Kidney (tissue), 14 donors: Measurements from ENCODE around the gene KPTN. TPM values are rescaled to one million over a fixed set of nuclear protein-coding genes. Genes with fewer than 3 reads are reported as not detected.

Source experiments
- DNase-seq, 5 donors: peaks; one replicate each; pipeline ENCODE4 v3.0.0-alpha.2; 2013 to 2020
- FAIRE-seq: peaks from 2 replicates; lab custom pipeline; 2012; peaks lifted over from hg19 to GRCh38; lab: Jason Lieb, UNC
- H3K27ac ChIP-seq, 2 donors: one replicate each; pipeline ENCODE4 v1.7.0; 2013; ENCODE audit warnings: low read depth in 2 of 2, low read length in 2 of 2, inconsistent platforms in 1 of 2
- H3K27me3 ChIP-seq: one replicate; pipeline ENCODE4 v1.7.1; 2013; ENCODE audit warnings: low read length, inconsistent platforms; ENCODE audit not compliant: control insufficient read depth, insufficient read depth
- H3K36me3 ChIP-seq, 3 donors: one replicate each; pipeline versions ENCODE4 v1.7.0 to v1.7.1; 2013; ENCODE audit warnings: low read length in 3 of 3, control low read depth in 1 of 3, inconsistent platforms in 1 of 3; ENCODE audit not compliant: insufficient read depth in 3 of 3, control insufficient read depth in 2 of 3
- H3K4me1 ChIP-seq, 3 donors: one replicate each; pipeline versions ENCODE4 v1.7.0 to v1.7.1; 2013; ENCODE audit warnings: low read length in 3 of 3, inconsistent platforms in 1 of 3, low read depth in 1 of 3; ENCODE audit not compliant: control insufficient read depth in 2 of 3, insufficient read depth in 2 of 3
- H3K4me3 ChIP-seq, 3 donors: one replicate each; pipeline versions ENCODE4 v1.7.0 to v1.8.1; 2013; ENCODE audit warnings: low read length in 3 of 3, control low read depth in 1 of 3, inconsistent platforms in 1 of 3
- H3K9ac ChIP-seq, 3 donors: one replicate each; pipeline versions ENCODE4 v1.7.0 to v1.7.1; 2013; ENCODE audit warnings: low read length in 3 of 3, control low read depth in 1 of 3, inconsistent platforms in 1 of 3
- H3K9me3 ChIP-seq, 3 donors: one replicate each; pipeline versions ENCODE4 v1.7.0 to v1.7.1; 2013; ENCODE audit warnings: low read length in 3 of 3, control low read depth in 1 of 3, inconsistent platforms in 1 of 3; ENCODE audit not compliant: control insufficient read depth in 2 of 3, insufficient read depth in 1 of 3
- intact Hi-C: fragments of 100-400 bp; cut with DNase I; formaldehyde crosslinking; loops from one replicate; pipeline ENCODE4 v1.11.1; 2022
- polyA plus RNA-seq: library from polyadenylated mRNA; stranded (reverse); fragments of 350-450 nt; fragmentation: Illumina TruSeq; extraction: RNeasy Lipid Tissue Mini Kit (QIAGEN cat#74804); gene quantifications from one replicate; pipeline ENCODE4 v1.2.3, GENCODE V29; 2014; ENCODE audit warnings: low read depth, low replicate concordance; ENCODE audit not compliant: insufficient read depth
- total RNA-seq: library from RNA; stranded (reverse); fragmentation: NEBNext Ultra II Directional; extraction: Animal tissue kit (Norgen Biotek cat#: 25700); gene quantifications from one replicate; pipeline ENCODE4 v1.2.1, GENCODE V29; 2021
- TF ChIP-seq, protein P1 (sequence below): IDR thresholded peaks from 3 replicates; pipeline ENCODE4 v1.5.1; 2012; ENCODE audit warnings: mild to moderate bottlenecking, moderate library complexity, borderline replicate concordance; ENCODE audit not compliant: insufficient read depth; ENCODE audit errors: extremely low read depth
- donor health status: control.
- donor health status: control.
- donor health status: control.
- donor health status: control.
- donor health status: control.
- donor health status: DM: yes; HTN: yes; CAD: no.
- donor health status: Normal renal cell carcinoma (clear cell type).

The KPTN gene
- total and polyA plus RNA-seq, 2 donors from 2014 or later, result 7.4 to 25.5 TPM

GRCh38 chr19:47445527-47445926, 38.5 kb downstream of the KPTN start:
- peaks cover 0 to 11% (median 0%) of the 10 kb centered on the region in 3 donors for H3K4me1 ChIP-seq
- H3K27me3 ChIP-seq, result peaks cover 27% of the 10 kb centered on the region
- DNase-seq (no peak), FAIRE-seq (no peak)
- intact Hi-C loops, result no loop called here
- no peaks in the 10 kb centered on the region for H3K36me3 ChIP-seq
- H3K27ac ChIP-seq, result no peak overlapping the region
- no peak overlapping the region for H3K9ac ChIP-seq
- no peaks in the 10 kb centered on the region for H3K9me3 ChIP-seq
- TF ChIP-seq, protein P1, sequence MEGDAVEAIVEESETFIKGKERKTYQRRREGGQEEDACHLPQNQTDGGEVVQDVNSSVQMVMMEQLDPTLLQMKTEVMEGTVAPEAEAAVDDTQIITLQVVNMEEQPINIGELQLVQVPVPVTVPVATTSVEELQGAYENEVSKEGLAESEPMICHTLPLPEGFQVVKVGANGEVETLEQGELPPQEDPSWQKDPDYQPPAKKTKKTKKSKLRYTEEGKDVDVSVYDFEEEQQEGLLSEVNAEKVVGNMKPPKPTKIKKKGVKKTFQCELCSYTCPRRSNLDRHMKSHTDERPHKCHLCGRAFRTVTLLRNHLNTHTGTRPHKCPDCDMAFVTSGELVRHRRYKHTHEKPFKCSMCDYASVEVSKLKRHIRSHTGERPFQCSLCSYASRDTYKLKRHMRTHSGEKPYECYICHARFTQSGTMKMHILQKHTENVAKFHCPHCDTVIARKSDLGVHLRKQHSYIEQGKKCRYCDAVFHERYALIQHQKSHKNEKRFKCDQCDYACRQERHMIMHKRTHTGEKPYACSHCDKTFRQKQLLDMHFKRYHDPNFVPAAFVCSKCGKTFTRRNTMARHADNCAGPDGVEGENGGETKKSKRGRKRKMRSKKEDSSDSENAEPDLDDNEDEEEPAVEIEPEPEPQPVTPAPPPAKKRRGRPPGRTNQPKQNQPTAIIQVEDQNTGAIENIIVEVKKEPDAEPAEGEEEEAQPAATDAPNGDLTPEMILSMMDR, result no peak
- no peak overlapping the region for H3K4me3 ChIP-seq

- DNase-seq, result peak in 1 of 5 donors; percentile 62
- H3K9ac ChIP-seq, result no peak overlapping the region
- H3K27ac ChIP-seq, result no peak overlapping the region
- H3K4me3 ChIP-seq, result no peak overlapping the region
- H3K9me3 ChIP-seq, result no peaks in the 10 kb centered on the region
- H3K36me3 ChIP-seq, result no peaks in the 10 kb centered on the region
- intact Hi-C loops, result no loop called here
- H3K27me3 ChIP-seq, result peaks cover 27% of the 10 kb centered on the region
- TF ChIP-seq, protein P1, result no peak
- H3K4me1 ChIP-seq, result peaks cover 0 to 11% (median 0%) of the 10 kb centered on the region in 3 donors
- FAIRE-seq, result no peak
These were observed 39.6 kb downstream of the KPTN start for GRCh38 chr19:47444388-47444821.

GRCh38 chr19:47443331-47443730, 40.7 kb downstream of the KPTN start:
- Histone ChIP-seq H3K9ac (no peak overlapping the region), H3K4me3 (no peak overlapping the region), H3K27me3 (peaks cover 22% of the 10 kb centered on the region), H3K36me3 (no peaks in the 10 kb centered on the region), H3K4me1 (peaks cover 0 to 11% (median 0%) of the 10 kb centered on the region in 3 donors), H3K27ac (no peak overlapping the region), H3K9me3 (no peaks in the 10 kb centered on the region)
- intact Hi-C loops, result no loop called here
- FAIRE-seq (no peak), DNase-seq (no peak)
- TF ChIP-seq, protein P1, result no peak

GRCh38 chr19:47438793-47439220, 45.2 kb downstream of the KPTN start:
- TF ChIP-seq, protein P1, result no peak

More at GRCh38 chr19:47438793-47439220, 45.2 kb downstream of the KPTN start:
- Histone ChIP-seq H3K9ac (no peak overlapping the region), H3K4me3 (no peak overlapping the region), H3K27me3 (peaks cover 6% of the 10 kb centered on the region), H3K9me3 (no peaks in the 10 kb centered on the region), H3K36me3 (no peaks in the 10 kb centered on the region), H3K27ac (no peak overlapping the region), H3K4me1 (no peaks in the 10 kb centered on the region)
- no peak for DNase-seq
- FAIRE-seq, result no peak
- intact Hi-C loops, result loop anchor here (5.0 kb wide), 1 partner anchor 258 kb away; no protein-coding TSS in a partner anchor
